Hepatocyte (in vitro differentiated cells): ENCODE results near the gene STK4.

Experiments used
- EZH2 ChIP-seq: fragments of 200-600 bp; sonication (generic); IDR thresholded peaks from 2 replicates; pipeline ENCODE4 v1.6.1; 2016; ENCODE audit warnings: antibody characterized with exemption, mild to moderate bottlenecking, borderline replicate concordance
- EZH2phosphoT487 ChIP-seq: fragments of 200-600 bp; sonication (generic); IDR thresholded peaks from one replicate; pipeline ENCODE4 v1.6.1; 2018; ENCODE audit warnings: antibody characterized with exemption, mild to moderate bottlenecking, low read depth, moderate library complexity; ENCODE audit not compliant: unreplicated experiment, severe bottlenecking
- TF ChIP-seq, protein P1 (sequence below): fragments of 200-600 bp; sonication (generic); IDR thresholded peaks from 2 replicates; pipeline ENCODE4 v1.5.1; 2016; ENCODE audit warnings: antibody characterized with exemption, mild to moderate bottlenecking; ENCODE audit not compliant: poor library complexity

GRCh38 chr20:44955270-44955669 lies 11.0 kb upstream of the STK4 start:
- TF ChIP-seq EZH2phosphoT487 = no peak
- TF ChIP-seq, protein P1, sequence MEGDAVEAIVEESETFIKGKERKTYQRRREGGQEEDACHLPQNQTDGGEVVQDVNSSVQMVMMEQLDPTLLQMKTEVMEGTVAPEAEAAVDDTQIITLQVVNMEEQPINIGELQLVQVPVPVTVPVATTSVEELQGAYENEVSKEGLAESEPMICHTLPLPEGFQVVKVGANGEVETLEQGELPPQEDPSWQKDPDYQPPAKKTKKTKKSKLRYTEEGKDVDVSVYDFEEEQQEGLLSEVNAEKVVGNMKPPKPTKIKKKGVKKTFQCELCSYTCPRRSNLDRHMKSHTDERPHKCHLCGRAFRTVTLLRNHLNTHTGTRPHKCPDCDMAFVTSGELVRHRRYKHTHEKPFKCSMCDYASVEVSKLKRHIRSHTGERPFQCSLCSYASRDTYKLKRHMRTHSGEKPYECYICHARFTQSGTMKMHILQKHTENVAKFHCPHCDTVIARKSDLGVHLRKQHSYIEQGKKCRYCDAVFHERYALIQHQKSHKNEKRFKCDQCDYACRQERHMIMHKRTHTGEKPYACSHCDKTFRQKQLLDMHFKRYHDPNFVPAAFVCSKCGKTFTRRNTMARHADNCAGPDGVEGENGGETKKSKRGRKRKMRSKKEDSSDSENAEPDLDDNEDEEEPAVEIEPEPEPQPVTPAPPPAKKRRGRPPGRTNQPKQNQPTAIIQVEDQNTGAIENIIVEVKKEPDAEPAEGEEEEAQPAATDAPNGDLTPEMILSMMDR = no peak
- no peak for TF ChIP-seq EZH2
